ENCODE results near the gene C16orf92.

The C16orf92 gene

DNA sequence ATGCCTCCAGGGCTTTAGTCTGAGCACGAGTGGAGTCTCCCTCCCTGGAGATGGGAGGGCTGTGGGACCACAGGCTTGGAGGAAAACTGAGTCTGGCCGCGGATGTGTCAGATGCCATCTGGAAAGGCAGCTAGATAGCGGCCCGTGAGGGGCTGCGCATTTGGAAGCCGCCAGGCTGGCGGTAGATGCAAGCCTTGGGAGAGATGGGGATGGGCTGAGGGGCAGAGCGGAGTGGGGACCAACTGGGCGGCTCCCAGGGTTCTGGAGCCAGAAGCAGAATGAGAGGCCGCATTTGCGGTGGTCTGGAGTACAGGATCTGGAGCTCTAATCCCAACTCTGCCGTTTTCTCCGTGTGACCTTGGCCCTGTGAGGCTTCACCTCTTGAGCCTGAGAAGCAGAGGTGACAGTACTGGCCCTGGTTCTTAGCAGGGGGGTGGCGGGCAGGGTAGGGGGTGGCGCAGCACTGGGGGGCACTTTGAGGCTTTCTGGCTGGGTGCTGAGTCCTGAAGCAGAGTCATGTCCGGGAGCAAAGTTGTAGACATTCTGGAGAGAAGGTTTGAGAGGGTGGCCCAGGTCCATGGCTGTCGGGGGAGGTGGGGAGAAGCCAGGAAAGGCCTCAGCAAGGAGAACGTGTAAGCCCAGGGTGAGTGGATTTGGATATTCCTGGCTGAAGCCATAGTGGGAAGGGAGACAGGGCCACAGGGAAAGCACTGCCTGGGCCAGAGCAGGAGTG, 20.2 kb upstream of the C16orf92 start:
- no peak for DNase-seq (ENCODE audit: low spot score)
- TF ChIP-seq, protein P1, sequence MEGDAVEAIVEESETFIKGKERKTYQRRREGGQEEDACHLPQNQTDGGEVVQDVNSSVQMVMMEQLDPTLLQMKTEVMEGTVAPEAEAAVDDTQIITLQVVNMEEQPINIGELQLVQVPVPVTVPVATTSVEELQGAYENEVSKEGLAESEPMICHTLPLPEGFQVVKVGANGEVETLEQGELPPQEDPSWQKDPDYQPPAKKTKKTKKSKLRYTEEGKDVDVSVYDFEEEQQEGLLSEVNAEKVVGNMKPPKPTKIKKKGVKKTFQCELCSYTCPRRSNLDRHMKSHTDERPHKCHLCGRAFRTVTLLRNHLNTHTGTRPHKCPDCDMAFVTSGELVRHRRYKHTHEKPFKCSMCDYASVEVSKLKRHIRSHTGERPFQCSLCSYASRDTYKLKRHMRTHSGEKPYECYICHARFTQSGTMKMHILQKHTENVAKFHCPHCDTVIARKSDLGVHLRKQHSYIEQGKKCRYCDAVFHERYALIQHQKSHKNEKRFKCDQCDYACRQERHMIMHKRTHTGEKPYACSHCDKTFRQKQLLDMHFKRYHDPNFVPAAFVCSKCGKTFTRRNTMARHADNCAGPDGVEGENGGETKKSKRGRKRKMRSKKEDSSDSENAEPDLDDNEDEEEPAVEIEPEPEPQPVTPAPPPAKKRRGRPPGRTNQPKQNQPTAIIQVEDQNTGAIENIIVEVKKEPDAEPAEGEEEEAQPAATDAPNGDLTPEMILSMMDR (IDR thresholded peaks at IDR 0.05) = no peak
- no peak overlapping the region for H3K4me3 ChIP-seq
- no peak overlapping the region for H3K27ac ChIP-seq

DNA sequence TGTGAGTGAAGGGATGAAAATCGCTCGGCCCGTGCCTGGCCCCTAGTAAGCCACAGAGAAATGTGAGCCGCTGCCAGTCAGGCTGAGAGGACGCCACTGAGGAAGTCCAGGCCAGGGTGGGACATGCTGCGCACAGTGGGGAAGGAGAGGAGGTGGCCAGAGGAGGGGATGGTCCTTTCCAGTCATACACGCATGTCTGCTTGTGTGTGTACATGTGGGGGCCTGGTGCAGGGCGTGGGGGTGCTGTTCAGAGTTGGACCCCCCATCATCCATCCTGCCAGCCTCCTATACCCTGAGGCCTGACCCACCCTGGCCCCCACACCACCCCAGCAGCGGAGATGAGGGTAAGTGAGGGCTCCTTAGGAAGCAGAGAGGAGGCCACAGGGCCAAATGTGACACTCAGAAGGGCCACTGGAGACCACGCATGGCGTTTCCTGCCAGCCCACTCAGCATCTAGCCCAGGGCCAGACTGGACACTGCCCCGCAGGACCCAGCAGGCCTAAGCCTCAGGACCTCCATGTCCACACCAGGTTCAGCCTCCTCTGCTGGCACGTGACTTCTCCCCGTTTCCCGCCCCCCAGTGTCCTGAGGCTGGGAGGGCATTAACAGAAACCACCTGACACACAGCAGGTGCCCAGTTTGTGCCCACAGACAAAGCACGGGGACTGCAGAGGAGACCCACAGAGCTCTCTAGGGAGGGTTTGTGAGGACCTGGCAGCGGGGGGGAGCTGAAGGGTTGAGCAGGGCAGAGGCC, 19.2 kb upstream of the C16orf92 start:
- Histone ChIP-seq H3K27ac (no peak overlapping the region), H3K4me3 (no peak overlapping the region)
- no peak for DNase-seq (ENCODE audit: low spot score)
- TF ChIP-seq, protein P1 (IDR thresholded peaks at IDR 0.05) = no peak

DNA sequence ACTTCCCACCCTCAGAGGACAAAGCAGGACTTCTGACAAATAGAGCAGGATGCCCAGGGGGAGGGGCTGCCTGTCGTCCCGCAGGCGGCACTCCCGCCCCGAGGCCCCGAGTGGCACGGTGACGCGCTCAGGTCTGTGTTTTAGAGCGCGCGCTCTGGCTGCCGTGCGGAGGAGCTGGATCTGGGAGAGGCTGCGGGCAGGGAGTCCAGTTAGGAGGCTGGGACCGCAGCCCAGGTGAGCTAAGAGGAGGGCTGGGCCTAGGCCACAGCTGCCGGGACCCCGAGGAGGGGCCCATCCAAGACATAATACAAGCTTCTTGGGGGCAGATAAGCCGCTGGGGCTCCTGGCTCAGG, 18.6 kb upstream of the C16orf92 start:
- no peak for DNase-seq (ENCODE audit: low spot score)
- no peak overlapping the region for H3K27ac ChIP-seq
- TF ChIP-seq, protein P1 (IDR thresholded peaks at IDR 0.05) = no peak
- H3K4me3 ChIP-seq = no peak overlapping the region

DNA sequence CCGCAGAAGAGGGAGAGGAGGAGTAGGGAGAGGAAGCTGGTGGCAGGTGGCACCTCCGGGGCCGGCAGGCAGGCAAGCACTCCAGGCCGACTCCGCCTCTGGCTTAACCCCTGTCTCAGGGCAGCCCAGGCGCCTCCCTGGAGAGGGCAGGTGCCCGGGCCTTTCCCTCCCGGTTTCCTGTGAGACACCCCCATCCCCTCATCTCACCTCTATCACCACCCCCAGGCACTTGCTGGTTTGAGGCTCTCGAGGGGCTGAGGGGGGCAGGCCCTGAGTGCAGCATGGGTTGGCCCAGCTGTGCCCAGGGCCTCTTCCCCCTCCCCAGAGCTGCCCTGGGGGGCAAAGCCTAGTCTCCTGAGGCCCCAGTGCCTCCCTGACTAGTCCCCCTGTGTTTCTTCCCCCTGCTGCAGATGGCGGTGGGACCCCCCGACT, 18.2 kb upstream of the C16orf92 start:
- TF ChIP-seq, protein P1 (IDR thresholded peaks at IDR 0.05) = no peak
- no peak for DNase-seq (ENCODE audit: low spot score)
- H3K27ac ChIP-seq = no peak overlapping the region
- no peak overlapping the region for H3K4me3 ChIP-seq

DNA sequence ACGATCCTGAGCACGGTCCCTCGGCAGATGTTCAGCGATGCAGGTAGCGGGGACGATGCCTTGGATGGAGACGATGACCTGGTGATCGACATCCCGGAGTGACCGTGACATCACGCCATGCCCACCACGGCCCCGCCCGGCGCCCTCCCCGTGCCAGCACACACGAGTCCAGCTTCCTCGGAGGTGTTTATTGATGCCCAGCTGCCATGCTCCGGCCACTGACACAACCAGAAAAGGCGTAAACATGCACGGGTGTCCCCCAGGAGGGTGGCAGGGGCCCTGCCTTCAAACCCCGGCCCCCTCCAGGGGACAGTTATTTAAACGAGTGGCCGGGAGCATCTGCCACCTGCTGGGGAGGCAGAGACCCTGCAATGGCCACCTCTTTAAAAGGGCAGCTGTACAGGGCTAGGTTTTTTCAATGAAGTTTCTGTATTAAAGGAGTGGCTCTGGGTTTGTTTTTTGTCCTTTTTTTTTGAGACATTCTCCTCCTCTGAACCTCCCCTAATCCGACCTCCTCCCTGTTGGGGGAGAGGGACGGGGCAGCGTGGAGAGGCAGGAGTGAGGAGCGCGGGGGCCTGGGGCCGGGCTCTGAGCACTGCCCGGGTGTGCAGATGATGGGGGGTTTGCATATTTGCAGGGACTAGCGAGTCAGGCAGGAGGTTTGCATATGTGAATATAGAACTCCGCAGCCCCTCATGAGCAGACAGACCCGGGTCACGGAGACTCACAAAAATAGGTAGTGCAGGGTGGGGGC, 17.5 kb upstream of the C16orf92 start:
- no peak overlapping the region for H3K27ac ChIP-seq
- TF ChIP-seq, protein P1 (IDR thresholded peaks at IDR 0.05) = peak; percentile 62
- DNase-seq (ENCODE audit: low spot score) = no peak
- H3K4me3 ChIP-seq = no peak overlapping the region

DNA sequence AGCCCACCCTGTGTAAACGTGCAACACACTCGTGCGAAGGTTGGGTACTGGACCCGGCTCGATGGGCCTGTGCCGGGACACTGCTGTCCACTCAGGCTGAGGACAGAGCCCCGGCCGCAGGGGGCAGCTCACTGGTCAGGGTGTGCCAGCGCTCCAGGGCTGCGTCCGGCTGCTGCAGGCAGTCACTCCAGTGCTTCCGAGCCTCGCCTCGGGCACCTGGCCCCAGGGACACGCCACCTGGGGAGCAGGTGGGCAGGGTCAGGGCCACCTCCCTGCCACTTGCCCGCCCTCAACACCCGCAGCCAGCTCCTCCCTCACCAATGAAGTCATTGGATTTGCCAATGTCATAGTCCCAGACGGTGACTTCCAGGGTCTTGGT, 16.9 kb upstream of the C16orf92 start:
- TF ChIP-seq, protein P1 (IDR thresholded peaks at IDR 0.05) = no peak
- no peak overlapping the region for H3K27ac ChIP-seq
- H3K4me3 ChIP-seq = no peak overlapping the region
- DNase-seq (ENCODE audit: low spot score) = no peak

Measured in coronary artery (tissue), 2 donors.